Activated naive CD8-positive, alpha-beta T cell (primary cell): Measurements from ENCODE around the gene CHSY1.
"Not testable (repeated sequence)": the region's sequence is repeated elsewhere in the genome, so short reads cannot be mapped to it uniquely, and the experiment has no call there.

Experiments used
- H3K27ac Mint-ChIP-seq: one replicate; pipeline ENCODE4 v1.8.0; 2021; ENCODE audit warnings: mixed read lengths
- H3K27me3 Mint-ChIP-seq: one replicate; pipeline ENCODE4 v1.8.0; 2021; ENCODE audit warnings: mixed read lengths
- H3K36me3 Mint-ChIP-seq: one replicate; pipeline ENCODE4 v1.8.0; 2021; ENCODE audit warnings: mixed read lengths
- H3K4me1 Mint-ChIP-seq: one replicate; pipeline ENCODE4 v1.8.0; 2021; ENCODE audit warnings: low read depth, mixed read lengths
- H3K4me3 Mint-ChIP-seq: one replicate; pipeline ENCODE4 v1.8.0; 2021; ENCODE audit warnings: mild to moderate bottlenecking, mixed read lengths
- H3K9me3 Mint-ChIP-seq: one replicate; pipeline ENCODE4 v1.8.0; 2021; ENCODE audit warnings: low read depth, mixed read lengths

The CHSY1 gene

GRCh38 chr15:101133181-101133460, 118.7 kb downstream of the CHSY1 start:
- no peak overlapping the region for H3K4me3 Mint-ChIP-seq
- H3K27ac Mint-ChIP-seq, result no peak overlapping the region
- H3K4me1 Mint-ChIP-seq, result peaks cover 37% of the 10 kb centered on the region
- H3K36me3 Mint-ChIP-seq, result peaks cover 4% of the 10 kb centered on the region
- H3K9me3 Mint-ChIP-seq, result peaks cover 4% of the 10 kb centered on the region
- H3K27me3 Mint-ChIP-seq, result no peaks in the 10 kb centered on the region

- Mint-ChIP-seq H3K9me3 (peaks cover 4% of the 10 kb centered on the region), H3K4me1 (peaks cover 39% of the 10 kb centered on the region), H3K27ac (no peak overlapping the region), H3K4me3 (no peak overlapping the region), H3K36me3 (peaks cover 4% of the 10 kb centered on the region), H3K27me3 (no peaks in the 10 kb centered on the region)
These were observed 119.3 kb downstream of the CHSY1 start for GRCh38 chr15:101132390-101133180.

- Mint-ChIP-seq H3K4me1 (peaks cover 40% of the 10 kb centered on the region), H3K4me3 (no peak overlapping the region), H3K27me3 (no peaks in the 10 kb centered on the region), H3K36me3 (peaks cover 4% of the 10 kb centered on the region), H3K9me3 (peaks cover 4% of the 10 kb centered on the region), H3K27ac (peak overlapping the region; percentile 73)
These were observed 120.1 kb downstream of the CHSY1 start for GRCh38 chr15:101131489-101132389.

GRCh38 chr15:101129851-101130380, 121.9 kb downstream of the CHSY1 start:
- peak overlapping the region; percentile 98 for H3K27ac Mint-ChIP-seq
- peaks cover 44% of the 10 kb centered on the region for H3K4me1 Mint-ChIP-seq
- H3K36me3 Mint-ChIP-seq, result peaks cover 4% of the 10 kb centered on the region
- no peak overlapping the region for H3K4me3 Mint-ChIP-seq
- H3K9me3 Mint-ChIP-seq, result peaks cover 4% of the 10 kb centered on the region
- H3K27me3 Mint-ChIP-seq, result no peaks in the 10 kb centered on the region

DNA sequence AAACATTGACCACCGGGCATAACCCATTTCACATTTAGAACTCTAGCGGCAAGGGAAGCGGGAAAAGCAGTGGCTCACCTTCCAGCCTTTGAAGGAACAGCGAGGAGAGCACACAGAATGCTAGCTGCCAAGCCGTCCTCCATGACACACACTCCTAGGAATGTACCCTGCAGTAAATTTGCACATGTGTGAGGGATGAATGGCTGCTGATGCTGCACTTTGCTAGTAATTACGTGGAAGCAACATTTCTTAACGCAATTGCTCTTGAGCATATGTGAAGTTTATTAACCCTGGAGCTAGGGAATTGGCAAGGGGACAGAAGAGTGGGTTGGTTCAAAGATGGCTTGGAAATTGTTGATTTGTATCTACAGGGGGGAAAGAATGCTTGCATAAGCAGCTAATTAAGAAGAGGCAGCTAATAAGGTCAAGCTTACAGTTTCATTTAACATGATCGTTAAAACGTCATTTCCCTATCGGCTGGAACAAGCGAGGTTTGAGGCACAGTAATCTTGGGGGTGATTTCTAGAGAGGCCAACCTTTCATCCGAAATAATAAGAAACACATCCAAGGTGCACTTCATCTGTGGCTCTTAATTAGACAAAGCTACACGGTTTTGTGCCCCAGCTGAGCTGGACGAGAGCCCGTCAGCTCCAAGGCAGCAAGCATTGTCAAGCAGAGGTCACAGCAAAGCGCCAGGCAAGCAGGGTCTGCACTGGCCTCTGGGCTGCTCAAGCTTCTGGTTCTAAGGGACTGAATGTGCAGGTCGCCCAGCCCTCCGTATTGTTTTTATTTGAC, 123.4 kb downstream of the CHSY1 start:
- peak overlapping the region; percentile 79 for H3K4me3 Mint-ChIP-seq
- H3K4me1 Mint-ChIP-seq, result peaks cover 57% of the 10 kb centered on the region
- peak overlapping the region; percentile 98 for H3K27ac Mint-ChIP-seq
- H3K36me3 Mint-ChIP-seq, result peaks cover 3% of the 10 kb centered on the region
- no peaks in the 10 kb centered on the region for H3K27me3 Mint-ChIP-seq
- H3K9me3 Mint-ChIP-seq, result peaks cover 4% of the 10 kb centered on the region

DNA sequence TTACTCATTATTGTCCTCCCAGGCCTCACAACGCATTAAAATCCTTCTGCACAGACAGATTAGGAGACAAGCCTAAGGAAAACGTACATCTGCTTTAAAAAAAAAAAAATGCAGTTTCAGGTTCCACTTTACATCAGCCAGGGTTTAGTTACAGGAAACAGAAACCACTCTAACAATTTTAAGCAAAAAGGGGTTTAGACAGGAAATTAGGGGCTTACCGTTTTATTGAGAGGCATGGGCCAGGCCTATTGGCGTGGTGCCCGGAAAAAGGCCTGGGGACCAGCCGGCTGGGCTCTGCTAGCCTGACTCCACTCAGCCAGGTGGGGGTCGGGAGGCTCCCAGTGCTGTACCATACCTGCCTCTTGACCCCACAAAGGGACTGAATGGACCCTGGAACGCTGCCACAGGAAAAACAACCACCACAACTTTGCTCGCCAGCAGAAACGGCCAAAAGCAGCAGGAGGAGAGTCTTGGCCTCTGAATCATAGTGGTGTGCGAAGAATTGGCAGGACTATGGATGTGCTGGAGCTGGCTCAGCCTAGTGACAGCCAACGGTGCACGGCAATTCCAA, 124.3 kb downstream of the CHSY1 start:
- Mint-ChIP-seq H3K36me3 (peaks cover 3% of the 10 kb centered on the region), H3K4me1 (peaks cover 59% of the 10 kb centered on the region), H3K27ac (peak overlapping the region; percentile 98), H3K27me3 (no peaks in the 10 kb centered on the region), H3K4me3 (peak overlapping the region; percentile 79), H3K9me3 (peaks cover 4% of the 10 kb centered on the region)

- no peaks in the 10 kb centered on the region for H3K27me3 Mint-ChIP-seq
- H3K9me3 Mint-ChIP-seq, result peaks cover 4% of the 10 kb centered on the region
- H3K4me3 Mint-ChIP-seq, result peak overlapping the region; percentile 79
- peaks cover 3% of the 10 kb centered on the region for H3K36me3 Mint-ChIP-seq
- peaks cover 64% of the 10 kb centered on the region for H3K4me1 Mint-ChIP-seq
- peak overlapping the region; percentile 98 for H3K27ac Mint-ChIP-seq
These were observed 125.0 kb downstream of the CHSY1 start for GRCh38 chr15:101126618-101127505.

GRCh38 chr15:101125881-101126428, 125.9 kb downstream of the CHSY1 start:
- Mint-ChIP-seq H3K4me3 (peak overlapping the region; percentile 51), H3K27ac (peak overlapping the region; percentile 98), H3K4me1 (peaks cover 64% of the 10 kb centered on the region)

More at GRCh38 chr15:101125881-101126428, 125.9 kb downstream of the CHSY1 start:
- H3K9me3 Mint-ChIP-seq, H3K36me3 Mint-ChIP-seq, H3K27me3 Mint-ChIP-seq: not testable (repeated sequence)
